Panc1 (cell line): ENCODE results near the gene UROC1. TPM values are rescaled to one million over a fixed set of nuclear protein-coding genes. Genes with fewer than 3 reads are reported as not detected.

ENCODE experiments used
- ATAC-seq: fragments of 200-7000 bp; cut with Tn5 transposase; 2 replicates; pipeline ENCODE4 v1.9.1; 2020; ENCODE audit warnings: mild to moderate bottlenecking, moderate library complexity
- BruUV-seq: library from RNA; stranded (reverse); fragments of 400-500 nt; replicated peaks from 2 replicates; lab custom pipeline; 2021; lab: Mats Ljungman, UMichigan
- CTCF ChIA-PET: fragments of 300-600 bp; sonication (Branson Sonifier 250); formaldehyde crosslinking; loops from one replicate; lab custom pipeline; 2022; ENCODE audit warnings: antibody characterized with exemption; lab: Charles Lee
- POLR2A ChIA-PET: fragments of 300-600 bp; sonication (Branson Sonifier 250); formaldehyde crosslinking; loops from one replicate; lab custom pipeline; 2022; ENCODE audit warnings: antibody characterized with exemption; lab: Charles Lee
- DNase-seq: peaks from one replicate; pipeline ENCODE4 v3.0.0-alpha.2; 2010; ENCODE audit warnings: low read depth, low spot score
- H3K27ac ChIP-seq: 2 replicates; pipeline ENCODE4 v1.5.1; 2011; ENCODE audit warnings: mild to moderate bottlenecking, low read length, inconsistent platforms
- H3K27me3 ChIP-seq: fragments of 200-500 bp; sonication (Bioruptor generic); 2 replicates; pipeline ENCODE4 v1.6.0; 2014; ENCODE audit warnings: low read length, inconsistent platforms; ENCODE audit not compliant: control insufficient read depth, insufficient read depth
- H3K36me3 ChIP-seq: fragments of 200-500 bp; sonication (Bioruptor generic); 2 replicates; pipeline ENCODE4 v1.5.1; 2014; ENCODE audit warnings: inconsistent platforms, mild to moderate bottlenecking, low read length, moderate library complexity; ENCODE audit not compliant: control insufficient read depth, insufficient read depth
- H3K4me1 ChIP-seq: 2 replicates; pipeline ENCODE4 v1.5.1; 2011; ENCODE audit warnings: inconsistent platforms, mild to moderate bottlenecking, low read length, moderate library complexity; ENCODE audit not compliant: control insufficient read depth, insufficient read depth
- H3K4me3 ChIP-seq, 2 experiments: 2 replicates each; pipeline ENCODE4 v1.5.1; 2011 to 2012; ENCODE audit warnings: low read depth in 2 of 2, low read length in 2 of 2, mild to moderate bottlenecking in 2 of 2, inconsistent platforms in 1 of 2, moderate library complexity in 1 of 2
- H3K9me3 ChIP-seq: fragments of 200-500 bp; sonication (Bioruptor generic); 2 replicates; pipeline ENCODE4 v1.5.1; 2014; ENCODE audit warnings: low read depth, mild to moderate bottlenecking, inconsistent platforms, low read length, moderate library complexity; ENCODE audit not compliant: control insufficient read depth, insufficient read depth
- POLR2AphosphoS5 ChIP-seq: IDR thresholded peaks from 2 replicates; pipeline ENCODE4 v1.6.1; 2012; ENCODE audit warnings: mild to moderate bottlenecking, low read depth, low read length, moderate library complexity
- SIN3A ChIP-seq: IDR thresholded peaks from 2 replicates; pipeline ENCODE4 v1.6.1; 2012; ENCODE audit warnings: low read depth, mild to moderate bottlenecking, low read length, moderate library complexity, borderline replicate concordance; ENCODE audit not compliant: insufficient read depth
- TCF7L2 ChIP-seq: IDR thresholded peaks from 2 replicates; pipeline ENCODE4 v1.6.1; 2011; ENCODE audit warnings: mild to moderate bottlenecking, low read depth, low read length, inconsistent platforms
- in situ Hi-C: cut with HindIII; loops from 2 replicates; pipeline ENCODE4 v1.10.0; 2016; ENCODE audit warnings: low sequenced_read_pairs, low pct_unique_long_range_greater_than_20kb
- intact Hi-C: fragments of 100-400 bp; cut with micrococcal nuclease; formaldehyde crosslinking; loops from one replicate; pipeline ENCODE4 v1.10.0; 2022; ENCODE audit not compliant: unreplicated experiment
- total RNA-seq: library from RNA; stranded (reverse); gene quantifications from one replicate; pipeline ENCODE4 v1.2.1, GENCODE V29; 2021; ENCODE audit not compliant: unreplicated experiment
- TF ChIP-seq, protein P1 (sequence below): fragments of 450-650 bp; IDR thresholded peaks from 2 replicates; pipeline ENCODE4 v1.5.1; 2017; ENCODE audit warnings: mild to moderate bottlenecking
- TF ChIP-seq, protein P2 (sequence below), 2 experiments: IDR thresholded peaks; 2 replicates each; pipeline ENCODE4 v1.6.1; 2011 to 2012; ENCODE audit warnings: low read depth in 2 of 2, control low read depth in 1 of 2, low read length in 1 of 2, mild to moderate bottlenecking in 1 of 2, moderate library complexity in 1 of 2; ENCODE audit not compliant: insufficient read depth in 1 of 2

Gene UROC1
- total RNA-seq, 1 experiment from 2014 or later = not detected

DNA sequence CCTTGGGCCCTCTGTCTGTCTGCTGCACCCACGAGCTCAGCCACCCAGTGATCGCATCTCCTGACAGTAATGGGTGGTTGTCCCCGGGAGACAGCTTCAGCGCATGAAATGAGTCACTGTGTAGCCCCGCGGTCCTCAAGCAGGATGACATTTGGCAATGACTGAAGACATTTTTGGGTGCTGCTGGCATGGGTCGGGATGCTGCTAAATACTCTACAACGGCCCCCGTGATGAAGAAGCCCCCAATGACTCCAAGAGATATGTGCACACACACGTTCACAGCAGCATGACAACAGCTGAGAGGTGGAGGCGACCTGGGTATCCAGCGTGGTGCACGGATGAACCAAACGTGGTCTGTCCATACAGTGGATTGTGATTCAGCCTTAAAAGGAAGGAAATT lies 24.5 kb downstream of the UROC1 start:
- H3K36me3 ChIP-seq = no peaks in the 10 kb centered on the region
- intact Hi-C loops = no loop called here
- CTCF ChIA-PET = no interaction called here
- H3K27me3 ChIP-seq = no peaks in the 10 kb centered on the region
- H3K4me3 ChIP-seq = no peak overlapping the region
- in situ Hi-C loops = no loop called here
- no peaks in the 10 kb centered on the region; the same call in 1 of the 2 replicates for H3K4me1 ChIP-seq
- no peak overlapping the region for H3K27ac ChIP-seq
- DNase-seq = no peak
- no peaks in the 10 kb centered on the region for H3K9me3 ChIP-seq
- ATAC-seq = no peak
- TF ChIP-seq SIN3A (no peak), POLR2AphosphoS5 (no peak), TCF7L2 (no peak)
- TF ChIP-seq, protein P1, sequence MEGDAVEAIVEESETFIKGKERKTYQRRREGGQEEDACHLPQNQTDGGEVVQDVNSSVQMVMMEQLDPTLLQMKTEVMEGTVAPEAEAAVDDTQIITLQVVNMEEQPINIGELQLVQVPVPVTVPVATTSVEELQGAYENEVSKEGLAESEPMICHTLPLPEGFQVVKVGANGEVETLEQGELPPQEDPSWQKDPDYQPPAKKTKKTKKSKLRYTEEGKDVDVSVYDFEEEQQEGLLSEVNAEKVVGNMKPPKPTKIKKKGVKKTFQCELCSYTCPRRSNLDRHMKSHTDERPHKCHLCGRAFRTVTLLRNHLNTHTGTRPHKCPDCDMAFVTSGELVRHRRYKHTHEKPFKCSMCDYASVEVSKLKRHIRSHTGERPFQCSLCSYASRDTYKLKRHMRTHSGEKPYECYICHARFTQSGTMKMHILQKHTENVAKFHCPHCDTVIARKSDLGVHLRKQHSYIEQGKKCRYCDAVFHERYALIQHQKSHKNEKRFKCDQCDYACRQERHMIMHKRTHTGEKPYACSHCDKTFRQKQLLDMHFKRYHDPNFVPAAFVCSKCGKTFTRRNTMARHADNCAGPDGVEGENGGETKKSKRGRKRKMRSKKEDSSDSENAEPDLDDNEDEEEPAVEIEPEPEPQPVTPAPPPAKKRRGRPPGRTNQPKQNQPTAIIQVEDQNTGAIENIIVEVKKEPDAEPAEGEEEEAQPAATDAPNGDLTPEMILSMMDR = no peak
- TF ChIP-seq, protein P2, sequence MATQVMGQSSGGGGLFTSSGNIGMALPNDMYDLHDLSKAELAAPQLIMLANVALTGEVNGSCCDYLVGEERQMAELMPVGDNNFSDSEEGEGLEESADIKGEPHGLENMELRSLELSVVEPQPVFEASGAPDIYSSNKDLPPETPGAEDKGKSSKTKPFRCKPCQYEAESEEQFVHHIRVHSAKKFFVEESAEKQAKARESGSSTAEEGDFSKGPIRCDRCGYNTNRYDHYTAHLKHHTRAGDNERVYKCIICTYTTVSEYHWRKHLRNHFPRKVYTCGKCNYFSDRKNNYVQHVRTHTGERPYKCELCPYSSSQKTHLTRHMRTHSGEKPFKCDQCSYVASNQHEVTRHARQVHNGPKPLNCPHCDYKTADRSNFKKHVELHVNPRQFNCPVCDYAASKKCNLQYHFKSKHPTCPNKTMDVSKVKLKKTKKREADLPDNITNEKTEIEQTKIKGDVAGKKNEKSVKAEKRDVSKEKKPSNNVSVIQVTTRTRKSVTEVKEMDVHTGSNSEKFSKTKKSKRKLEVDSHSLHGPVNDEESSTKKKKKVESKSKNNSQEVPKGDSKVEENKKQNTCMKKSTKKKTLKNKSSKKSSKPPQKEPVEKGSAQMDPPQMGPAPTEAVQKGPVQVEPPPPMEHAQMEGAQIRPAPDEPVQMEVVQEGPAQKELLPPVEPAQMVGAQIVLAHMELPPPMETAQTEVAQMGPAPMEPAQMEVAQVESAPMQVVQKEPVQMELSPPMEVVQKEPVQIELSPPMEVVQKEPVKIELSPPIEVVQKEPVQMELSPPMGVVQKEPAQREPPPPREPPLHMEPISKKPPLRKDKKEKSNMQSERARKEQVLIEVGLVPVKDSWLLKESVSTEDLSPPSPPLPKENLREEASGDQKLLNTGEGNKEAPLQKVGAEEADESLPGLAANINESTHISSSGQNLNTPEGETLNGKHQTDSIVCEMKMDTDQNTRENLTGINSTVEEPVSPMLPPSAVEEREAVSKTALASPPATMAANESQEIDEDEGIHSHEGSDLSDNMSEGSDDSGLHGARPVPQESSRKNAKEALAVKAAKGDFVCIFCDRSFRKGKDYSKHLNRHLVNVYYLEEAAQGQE (IDR thresholded peaks at IDR 0.05; ENCODE audit: insufficient read depth in 1 of 2, low read depth in 2 of 2, low read length in 1 of 2) = no peak
- no TSS peak for BruUV-seq
- POLR2A ChIA-PET = no interaction called here

DNA sequence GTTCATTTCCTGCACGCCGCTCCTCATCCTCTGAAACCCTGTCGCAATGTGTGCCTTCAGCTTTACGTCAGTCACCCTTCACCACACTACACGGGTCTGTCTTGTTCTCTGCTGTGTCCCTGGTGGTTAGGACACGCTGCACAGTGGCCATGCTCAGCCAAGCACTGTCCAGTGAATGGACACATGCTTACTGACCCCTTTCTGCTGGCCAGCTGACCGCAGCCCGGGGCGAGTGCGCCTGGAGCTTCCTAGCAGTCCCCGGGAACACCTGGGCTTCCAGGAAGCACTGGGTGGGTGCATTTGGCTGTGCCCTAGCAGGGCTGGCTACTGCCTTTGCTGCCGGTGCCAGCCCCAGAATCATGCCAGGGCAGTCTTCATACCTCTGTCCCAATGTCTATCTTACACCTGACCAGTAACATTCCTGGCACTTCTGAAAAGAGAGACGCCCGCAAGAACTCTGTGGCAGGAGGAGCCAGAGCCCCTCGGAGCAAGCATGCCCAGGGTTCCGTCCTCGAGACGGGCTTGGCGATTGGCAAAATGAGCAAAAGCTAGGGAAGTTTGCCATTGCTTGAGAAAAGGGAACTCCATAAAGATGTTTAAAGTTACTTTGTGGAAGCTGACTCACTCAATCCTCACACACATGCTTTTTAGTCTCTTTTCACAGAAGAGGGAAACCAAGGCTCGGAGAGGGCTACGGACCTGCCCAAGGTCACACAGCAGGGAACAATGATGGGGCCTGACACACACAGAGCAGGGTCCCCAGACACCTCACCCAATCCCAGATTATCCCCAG lies 26.2 kb downstream of the UROC1 start:
- intact Hi-C loops (no loop called here), in situ Hi-C loops (no loop called here)
- H3K27me3 ChIP-seq = no peaks in the 10 kb centered on the region
- no peaks in the 10 kb centered on the region for H3K9me3 ChIP-seq
- no TSS peak for BruUV-seq
- ATAC-seq (no peak), DNase-seq (no peak)
- no peak overlapping the region for H3K4me3 ChIP-seq
- H3K27ac ChIP-seq = no peak overlapping the region
- TF ChIP-seq TCF7L2 = no peak
- TF ChIP-seq, protein P2 (IDR thresholded peaks at IDR 0.05; ENCODE audit: insufficient read depth in 1 of 2, low read depth in 2 of 2, low read length in 1 of 2) = no peak
- no peak for TF ChIP-seq POLR2AphosphoS5
- TF ChIP-seq, protein P1 = no peak
- TF ChIP-seq SIN3A = no peak
- ChIA-PET CTCF (no interaction called here), POLR2A (interaction anchor here (0.7 kb wide), 1 partner anchor 1155 kb away, joined by 7 read pairs; no protein-coding TSS in a partner anchor)
- H3K4me1 ChIP-seq = peaks cover 3% of the 10 kb centered on the region; the same call in 1 of the 2 replicates
- no peaks in the 10 kb centered on the region for H3K36me3 ChIP-seq
